ENCODE measurements around the gene IREB2. TPM values are rescaled to one million over a fixed set of nuclear protein-coding genes. Genes with fewer than 3 reads are reported as not detected.

Gene IREB2
- total RNA-seq, 1 donor from 2014 or later = 97.6 TPM

- Mint-ChIP-seq H3K27ac (ENCODE audit: unreplicated experiment) (no peak overlapping the region), H3K9me3 (no peaks in the 10 kb centered on the region), H3K36me3 (ENCODE audit: low read depth) (no peaks in the 10 kb centered on the region), H3K4me3 (no peak overlapping the region), H3K4me1 (peaks cover 12% of the 10 kb centered on the region), H3K27me3 (ENCODE audit: low read depth) (peaks cover 25% of the 10 kb centered on the region)
- DNase-seq (ENCODE audit: low read depth, low spot score) = no peak
- TF ChIP-seq CTCF (conservative IDR thresholded peaks at IDR 0.05) = no peak
These were observed 47.2 kb upstream of the IREB2 start for GRCh38 chr15:78390826-78391225.

GRCh38 chr15:78391781-78392180, 46.2 kb upstream of the IREB2 start:
- no peak overlapping the region for H3K4me3 Mint-ChIP-seq
- H3K9me3 Mint-ChIP-seq = no peaks in the 10 kb centered on the region
- no peak for DNase-seq (ENCODE audit: low read depth, low spot score)
- H3K4me1 Mint-ChIP-seq = peaks cover 12% of the 10 kb centered on the region
- TF ChIP-seq CTCF (conservative IDR thresholded peaks at IDR 0.05) = no peak
- H3K27ac Mint-ChIP-seq (ENCODE audit: unreplicated experiment) = no peak overlapping the region
- H3K36me3 Mint-ChIP-seq (ENCODE audit: low read depth) = no peaks in the 10 kb centered on the region
- peaks cover 19% of the 10 kb centered on the region for H3K27me3 Mint-ChIP-seq (ENCODE audit: low read depth)

- DNase-seq (ENCODE audit: low read depth, low spot score) = no peak
- Mint-ChIP-seq H3K27me3 (ENCODE audit: low read depth) (peaks cover 17% of the 10 kb centered on the region), H3K36me3 (ENCODE audit: low read depth) (no peaks in the 10 kb centered on the region), H3K4me3 (no peak overlapping the region), H3K9me3 (no peaks in the 10 kb centered on the region), H3K27ac (ENCODE audit: unreplicated experiment) (no peak overlapping the region), H3K4me1 (peaks cover 12% of the 10 kb centered on the region)
- TF ChIP-seq CTCF (conservative IDR thresholded peaks at IDR 0.05) = no peak
These were observed 45.6 kb upstream of the IREB2 start for GRCh38 chr15:78392430-78392829.

GRCh38 chr15:78393137-78393536, 44.9 kb upstream of the IREB2 start:
- Mint-ChIP-seq H3K4me1 (peaks cover 12% of the 10 kb centered on the region), H3K4me3 (no peak overlapping the region), H3K27ac (ENCODE audit: unreplicated experiment) (no peak overlapping the region), H3K9me3 (no peaks in the 10 kb centered on the region), H3K27me3 (ENCODE audit: low read depth) (peaks cover 17% of the 10 kb centered on the region), H3K36me3 (ENCODE audit: low read depth) (no peaks in the 10 kb centered on the region)
- no peak for DNase-seq (ENCODE audit: low read depth, low spot score)
- no peak for TF ChIP-seq CTCF (conservative IDR thresholded peaks at IDR 0.05)

- TF ChIP-seq CTCF (conservative IDR thresholded peaks at IDR 0.05) = no peak
- Mint-ChIP-seq H3K4me1 (peaks cover 11% of the 10 kb centered on the region), H3K27me3 (ENCODE audit: low read depth) (peaks cover 17% of the 10 kb centered on the region), H3K9me3 (no peaks in the 10 kb centered on the region), H3K4me3 (no peak overlapping the region), H3K27ac (ENCODE audit: unreplicated experiment) (no peak overlapping the region), H3K36me3 (ENCODE audit: low read depth) (no peaks in the 10 kb centered on the region)
- no peak for DNase-seq (ENCODE audit: low read depth, low spot score)
These were observed 44.0 kb upstream of the IREB2 start for GRCh38 chr15:78394026-78394425.
